Activated CD4-positive, CD25-positive, alpha-beta regulatory T cell treated with anti-CD3 and anti-CD28 coated beads, Interleukin-2, amount 50 U/mL, for 72 hours (primary cell): ENCODE data around the gene AKAP6.

ENCODE experiments used
- DNase-seq: peaks from one replicate; pipeline ENCODE4 v3.0.0; 2021

Gene AKAP6

DNA sequence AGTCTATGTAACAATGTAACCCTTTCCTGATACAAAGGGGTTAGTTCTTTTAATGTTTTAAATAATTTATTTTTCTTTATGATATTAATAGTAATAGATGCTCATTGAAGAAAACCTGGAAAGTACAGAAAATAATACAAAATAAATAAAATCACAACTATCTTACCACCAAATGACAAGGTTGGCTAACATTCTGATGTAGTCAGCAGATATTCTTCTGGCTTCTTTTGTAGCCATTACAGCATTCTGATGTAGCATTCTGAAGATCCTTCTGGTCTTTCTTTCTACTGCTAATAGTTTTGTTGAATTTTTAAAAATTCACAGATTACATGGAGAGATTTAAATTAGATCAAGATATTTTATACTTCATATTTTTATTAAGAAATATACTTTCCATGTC lies 301.6 kb downstream of the AKAP6 start:
- no peak for DNase-seq

DNA sequence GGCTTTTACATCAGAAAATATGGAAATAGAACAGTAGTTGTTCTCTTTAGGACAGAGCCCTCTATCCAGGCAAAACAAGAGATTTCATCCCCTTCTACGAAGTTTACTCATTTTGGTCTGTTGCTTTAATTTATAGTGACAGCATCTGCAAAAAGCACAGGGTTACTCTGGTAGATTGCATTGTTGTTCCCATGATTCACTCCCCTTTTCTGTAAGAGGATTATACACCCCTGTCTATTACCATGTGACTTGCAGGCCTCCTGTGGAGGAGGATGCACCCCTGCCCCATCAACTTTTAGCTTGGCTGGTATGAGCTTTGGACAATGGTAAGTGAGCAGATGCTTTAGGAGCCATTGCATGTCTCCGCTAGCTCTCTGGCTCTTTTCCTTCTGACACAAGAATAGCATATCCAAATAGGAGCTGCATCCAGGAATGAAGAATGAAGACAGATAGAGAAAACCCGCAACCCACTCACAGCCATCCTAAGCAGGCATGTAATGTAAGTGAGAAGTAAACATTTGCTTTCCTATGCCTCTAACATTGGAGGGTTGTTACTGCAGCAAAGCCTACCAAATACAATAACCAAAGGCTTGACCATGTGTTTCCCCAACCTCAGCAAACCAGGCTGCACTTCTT lies 304.2 kb downstream of the AKAP6 start:
- DNase-seq, result no peak

GRCh38 chr14:32633930-32634329 lies 304.8 kb downstream of the AKAP6 start:
- no peak for DNase-seq

DNA sequence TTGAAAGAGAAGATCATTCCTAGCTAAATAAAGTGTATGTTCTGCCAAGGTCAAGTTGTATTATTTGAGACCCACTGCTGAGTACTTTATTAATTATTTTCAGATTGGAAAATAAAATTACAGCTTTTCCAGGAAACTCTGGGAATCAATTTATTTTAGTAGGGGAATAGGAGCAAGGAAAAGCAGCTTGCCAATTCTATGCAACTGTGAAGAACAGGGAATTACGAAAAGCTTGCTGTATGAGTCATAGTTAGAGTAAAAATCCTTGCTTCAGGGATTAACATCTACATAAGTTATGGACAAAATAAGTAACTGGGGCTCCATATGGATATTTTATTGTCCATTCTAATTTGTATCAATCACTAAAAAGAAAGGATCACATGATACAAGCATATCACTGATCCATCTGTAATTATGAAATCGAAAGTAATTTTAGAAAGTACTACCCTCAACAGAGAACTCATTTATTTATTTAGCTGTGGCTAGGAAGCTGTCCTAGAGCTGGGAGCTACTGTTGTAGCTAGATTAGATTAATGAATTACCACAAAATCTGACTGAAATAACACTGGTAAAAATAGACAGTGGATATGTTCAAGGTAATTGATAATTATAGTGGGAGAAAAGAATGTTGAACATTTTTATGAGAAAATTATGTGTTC lies 306.1 kb downstream of the AKAP6 start:
- no peak for DNase-seq

DNA sequence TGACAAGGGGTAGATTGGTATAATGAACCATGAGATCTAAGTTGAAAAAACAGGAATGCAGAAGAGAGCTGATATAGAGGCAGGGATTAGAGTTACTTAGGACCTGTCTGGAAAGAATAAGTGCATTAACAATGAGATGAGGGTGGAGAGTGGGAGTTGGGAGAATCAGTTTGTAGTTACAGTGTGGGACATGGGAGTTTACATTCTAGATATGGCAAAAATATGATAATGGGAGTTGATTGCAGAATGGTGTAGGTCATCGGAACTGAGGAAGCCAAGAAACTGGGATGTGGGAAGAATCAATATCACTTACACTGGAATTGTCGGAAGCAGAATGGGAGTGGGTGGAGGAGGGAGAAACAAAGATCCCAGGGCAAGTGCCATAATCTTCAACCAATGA lies 308.5 kb downstream of the AKAP6 start:
- no peak for DNase-seq

DNA sequence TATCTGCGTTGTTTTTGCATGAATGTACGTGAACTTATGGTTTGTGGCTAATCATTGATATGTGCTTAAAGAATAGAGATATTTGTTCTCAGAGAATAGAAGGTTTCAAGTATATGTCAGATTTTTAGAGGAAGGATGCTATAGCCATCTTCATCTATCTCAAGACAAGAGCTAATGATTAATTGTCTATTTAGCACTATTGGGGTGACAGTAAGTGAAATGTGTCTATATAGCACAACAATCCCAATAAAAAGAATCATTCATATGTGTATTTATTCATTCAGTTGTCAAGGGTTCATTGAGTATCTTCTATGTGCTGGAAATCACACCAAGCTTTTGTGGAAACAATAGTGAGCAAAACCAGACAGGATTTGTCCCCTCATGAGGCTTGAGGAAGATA lies 310.1 kb downstream of the AKAP6 start:
- DNase-seq, result no peak

DNA sequence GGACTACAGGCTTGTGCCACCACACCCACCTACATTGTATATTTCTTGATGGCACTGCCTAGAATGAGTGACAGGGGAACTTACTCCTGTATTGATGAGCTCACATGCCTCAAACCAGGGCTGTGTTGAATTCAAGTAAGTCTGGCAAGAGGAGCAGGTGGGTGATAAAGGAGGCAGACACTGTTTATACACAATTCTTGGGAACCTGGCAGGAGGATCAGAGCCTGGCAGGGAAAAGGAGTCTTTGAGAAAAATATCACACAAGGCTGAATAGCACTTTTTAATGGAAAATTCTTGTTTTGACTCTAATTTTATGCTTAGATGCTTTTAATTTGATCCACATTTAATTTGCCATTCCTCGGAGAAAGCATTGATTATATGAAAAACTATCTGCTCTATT lies 316.5 kb downstream of the AKAP6 start:
- no peak for DNase-seq

DNA sequence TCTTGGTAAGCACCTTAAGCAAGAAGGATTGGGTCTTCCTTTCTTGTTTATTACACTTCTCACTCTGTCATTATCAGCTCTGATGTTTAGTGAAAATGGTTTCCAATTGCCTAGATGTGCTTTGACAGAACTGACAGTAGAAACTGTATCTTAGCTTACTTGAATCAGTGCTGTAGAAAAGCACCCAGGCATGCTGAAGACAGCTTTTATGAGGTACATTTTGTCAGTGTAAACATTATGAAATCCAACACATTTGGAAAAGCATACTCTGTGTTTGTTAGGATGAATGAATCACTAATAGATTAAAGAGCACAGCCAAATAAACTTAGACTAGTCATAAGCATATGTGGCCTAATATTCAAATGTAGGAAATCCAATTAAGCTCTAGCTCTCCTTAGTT lies 319.3 kb downstream of the AKAP6 start:
- DNase-seq, result no peak

DNA sequence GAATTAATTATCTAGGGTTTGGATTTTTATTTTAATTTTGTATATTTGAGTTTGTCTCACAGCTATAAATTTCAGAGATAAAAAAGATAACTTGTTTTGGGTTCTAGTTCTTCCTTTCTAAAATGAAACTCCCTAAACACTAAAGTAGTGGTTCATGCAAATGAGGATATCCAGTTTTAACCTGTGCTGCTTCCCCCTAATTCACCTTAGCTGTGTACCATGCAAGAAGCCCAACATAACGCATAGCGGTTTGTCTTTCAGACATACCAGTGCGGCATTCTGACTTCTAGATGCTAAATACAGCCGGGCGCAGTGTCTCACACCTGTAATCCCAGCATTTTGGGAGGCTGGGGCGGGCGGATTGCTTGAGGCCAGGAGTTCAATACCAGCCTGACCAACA lies 320.9 kb downstream of the AKAP6 start:
- no peak for DNase-seq

DNA sequence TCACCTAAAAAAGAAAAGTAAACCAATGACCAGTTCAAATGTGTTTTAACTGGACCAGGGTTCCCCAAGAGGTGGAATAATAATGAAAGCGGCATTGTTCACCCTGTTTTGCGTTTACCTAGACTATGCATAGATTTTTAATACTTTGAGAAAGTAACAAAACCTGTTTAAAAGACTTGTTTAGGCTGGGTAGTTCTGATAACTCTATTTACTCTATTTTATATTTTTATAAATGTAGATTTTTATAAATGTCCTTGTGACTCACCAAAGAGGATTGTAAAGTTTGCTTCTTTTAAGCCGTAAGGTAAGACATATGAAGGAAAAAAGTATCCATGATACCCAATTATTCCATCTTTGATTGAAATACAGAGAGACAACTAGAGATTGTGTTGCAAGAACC lies 321.6 kb downstream of the AKAP6 start:
- no peak for DNase-seq

GRCh38 chr14:32654106-32654505 lies 325.0 kb downstream of the AKAP6 start:
- DNase-seq, result no peak

- DNase-seq, result no peak
Measured at GRCh38 chr14:32656601-32657000, 327.5 kb downstream of the AKAP6 start.

- no peak for DNase-seq
Measured at GRCh38 chr14:32657081-32657480, 328.0 kb downstream of the AKAP6 start.

DNA sequence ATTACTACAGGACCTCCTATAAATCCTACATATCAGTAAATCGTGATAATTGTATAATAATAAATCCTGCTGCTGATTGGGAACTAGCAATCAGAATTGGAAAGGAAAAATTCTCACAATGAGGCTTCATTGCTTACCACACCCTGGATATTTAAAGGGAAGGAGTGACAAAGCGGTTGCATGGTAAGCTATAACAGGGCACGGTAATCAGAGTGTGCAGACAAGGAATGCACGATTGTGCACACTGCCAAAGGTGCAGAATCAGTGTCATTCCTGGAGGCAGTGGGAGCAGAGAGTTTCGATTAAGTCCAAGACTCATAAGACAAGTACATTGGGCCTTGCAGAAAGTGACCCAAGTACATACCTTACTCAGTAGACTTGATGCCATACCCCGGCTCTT lies 332.1 kb downstream of the AKAP6 start:
- no peak for DNase-seq

DNA sequence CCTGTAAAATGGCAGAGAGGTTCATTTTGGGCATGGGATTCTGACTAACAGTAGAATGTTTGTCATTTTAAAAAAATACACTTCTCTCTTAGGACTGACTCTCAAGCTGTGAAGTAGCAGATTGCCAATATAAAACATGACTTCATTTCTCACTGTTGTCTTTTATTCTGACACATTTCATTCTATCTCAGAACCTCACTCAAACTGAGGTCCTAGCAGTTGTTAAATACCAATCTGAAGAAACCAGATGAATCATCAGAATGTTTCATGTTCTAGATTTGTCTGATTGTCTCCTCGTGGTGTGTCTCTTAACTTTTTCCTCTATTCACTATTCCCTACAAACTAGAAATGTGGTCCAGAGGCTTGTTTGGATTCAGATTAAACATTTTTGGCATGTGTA lies 333.1 kb downstream of the AKAP6 start:
- DNase-seq, result no peak

DNA sequence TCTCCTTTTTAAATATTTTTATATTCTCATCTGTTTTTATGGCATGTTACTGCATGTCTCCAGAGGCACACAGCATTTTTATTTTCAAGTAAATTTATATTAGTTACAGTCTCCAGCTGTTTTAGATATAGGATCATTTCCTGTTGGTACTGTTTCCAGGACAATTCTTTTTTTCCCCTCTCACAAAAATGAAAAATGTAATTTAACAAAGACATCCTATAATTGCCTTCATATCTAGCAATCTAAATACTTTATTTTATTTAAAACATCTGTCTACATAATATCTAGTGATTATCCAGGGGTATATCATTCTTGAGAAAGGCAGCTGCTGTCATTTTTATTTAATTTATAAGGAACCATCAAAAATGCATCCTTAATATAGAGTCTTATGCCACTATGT lies 337.2 kb downstream of the AKAP6 start:
- no peak for DNase-seq

DNA sequence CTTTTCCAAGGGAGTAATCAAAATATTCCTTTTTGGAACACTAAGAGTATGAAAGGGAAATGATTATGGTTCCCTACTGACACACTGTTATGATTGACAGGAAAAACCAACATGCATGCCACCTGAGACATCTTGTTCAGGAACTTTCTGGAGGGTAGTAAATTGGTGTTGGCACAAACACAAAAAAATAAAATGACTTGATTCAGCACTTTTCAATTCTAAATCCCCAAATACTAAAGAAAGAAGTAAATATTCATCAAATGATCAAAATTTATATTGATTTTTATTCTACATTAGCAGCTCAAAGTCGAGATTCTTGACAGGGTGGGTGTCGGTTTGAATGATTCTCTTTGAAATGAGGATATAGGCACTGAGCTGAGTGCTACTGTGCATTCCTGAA lies 338.2 kb downstream of the AKAP6 start:
- DNase-seq, result no peak

- DNase-seq, result no peak
Measured at GRCh38 chr14:32667791-32668190, 338.7 kb downstream of the AKAP6 start.

DNA sequence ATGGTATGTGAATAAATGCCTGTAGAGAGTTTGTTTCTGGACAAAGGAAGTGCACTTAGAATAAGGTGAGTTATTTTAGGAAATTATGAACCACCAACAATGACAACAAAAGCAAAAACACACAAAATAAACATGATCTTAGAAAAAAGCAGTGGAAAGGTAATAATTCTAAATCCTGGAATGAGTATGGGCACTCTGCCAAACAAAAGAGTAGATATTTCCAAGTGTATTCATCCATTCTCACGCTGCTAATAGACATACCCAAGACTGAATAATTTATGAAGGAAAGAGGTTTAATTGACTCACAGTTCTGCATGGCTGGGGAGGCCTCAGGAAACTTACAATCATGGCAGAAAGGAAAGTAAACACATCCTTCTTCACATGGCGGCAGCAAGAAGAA lies 340.3 kb downstream of the AKAP6 start:
- DNase-seq, result no peak

GRCh38 chr14:32675433-32675832 lies 346.3 kb downstream of the AKAP6 start:
- DNase-seq, result no peak

- no peak for DNase-seq
Measured at GRCh38 chr14:32677129-32677780, 348.2 kb downstream of the AKAP6 start.

- no peak for DNase-seq
Measured at GRCh38 chr14:32678088-32678487, 349.0 kb downstream of the AKAP6 start.

GRCh38 chr14:32679927-32680612 lies 351.0 kb downstream of the AKAP6 start:
- DNase-seq, result no peak

- DNase-seq, result no peak
Measured at GRCh38 chr14:32681598-32681997, 352.5 kb downstream of the AKAP6 start.
